WI38 (cell line): ENCODE results near the gene NDST1.

Source experiments
- H3K4me3 ChIP-seq: 2 replicates; pipeline ENCODE4 v1.5.1; 2011; ENCODE audit warnings: low read depth, mild to moderate bottlenecking, control low read depth, low read length
- CTCF ChIP-seq: IDR thresholded peaks from 2 replicates; pipeline ENCODE4 v1.5.1; 2012; ENCODE audit warnings: low read depth, mild to moderate bottlenecking, control low read depth, low read length

Gene NDST1

GRCh38 chr5:150540042-150540441 lies 32.1 kb downstream of the NDST1 start:
- H3K4me3 ChIP-seq = no peak overlapping the region
- TF ChIP-seq CTCF = no peak

- TF ChIP-seq CTCF = no peak
- H3K4me3 ChIP-seq = no peak overlapping the region
Observed at GRCh38 chr5:150540615-150541396, 32.9 kb downstream of the NDST1 start.

GRCh38 chr5:150541397-150541675 lies 33.4 kb downstream of the NDST1 start:
- no peak overlapping the region for H3K4me3 ChIP-seq
- TF ChIP-seq CTCF = no peak

GRCh38 chr5:150541895-150542294 lies 34.0 kb downstream of the NDST1 start:
- TF ChIP-seq CTCF = no peak
- no peak overlapping the region for H3K4me3 ChIP-seq

- H3K4me3 ChIP-seq = no peak overlapping the region
- no peak for TF ChIP-seq CTCF
Observed at GRCh38 chr5:150542933-150543445, 35.1 kb downstream of the NDST1 start.

GRCh38 chr5:150544611-150545219 lies 36.8 kb downstream of the NDST1 start:
- peak; percentile 75 for TF ChIP-seq CTCF
- H3K4me3 ChIP-seq = no peak overlapping the region

GRCh38 chr5:150545246-150545645 lies 37.3 kb downstream of the NDST1 start:
- no peak overlapping the region for H3K4me3 ChIP-seq
- no peak for TF ChIP-seq CTCF
